Uterus (tissue), 2 donors: ENCODE results near the gene CFAP97D2.

Source experiments
- POLR2A ChIP-seq, 2 donors: fragments of 450-650 bp; IDR thresholded peaks; one replicate each; pipeline ENCODE4 v1.6.1; 2016; ENCODE audit warnings: antibody characterized with exemption in 2 of 2, mild to moderate bottlenecking in 1 of 2, moderate library complexity in 1 of 2
- TF ChIP-seq, protein P1 (sequence below), 4 experiments: fragments of 200-600 bp in 2 of 4; fragments of 450-650 bp in 2 of 4; sonication (generic) in 2 of 4; IDR thresholded peaks; one replicate each; pipeline ENCODE4 v1.5.1; 2016 to 2019; ENCODE audit warnings: antibody characterized with exemption in 4 of 4, mild to moderate bottlenecking in 2 of 4, moderate library complexity in 1 of 4

DNA sequence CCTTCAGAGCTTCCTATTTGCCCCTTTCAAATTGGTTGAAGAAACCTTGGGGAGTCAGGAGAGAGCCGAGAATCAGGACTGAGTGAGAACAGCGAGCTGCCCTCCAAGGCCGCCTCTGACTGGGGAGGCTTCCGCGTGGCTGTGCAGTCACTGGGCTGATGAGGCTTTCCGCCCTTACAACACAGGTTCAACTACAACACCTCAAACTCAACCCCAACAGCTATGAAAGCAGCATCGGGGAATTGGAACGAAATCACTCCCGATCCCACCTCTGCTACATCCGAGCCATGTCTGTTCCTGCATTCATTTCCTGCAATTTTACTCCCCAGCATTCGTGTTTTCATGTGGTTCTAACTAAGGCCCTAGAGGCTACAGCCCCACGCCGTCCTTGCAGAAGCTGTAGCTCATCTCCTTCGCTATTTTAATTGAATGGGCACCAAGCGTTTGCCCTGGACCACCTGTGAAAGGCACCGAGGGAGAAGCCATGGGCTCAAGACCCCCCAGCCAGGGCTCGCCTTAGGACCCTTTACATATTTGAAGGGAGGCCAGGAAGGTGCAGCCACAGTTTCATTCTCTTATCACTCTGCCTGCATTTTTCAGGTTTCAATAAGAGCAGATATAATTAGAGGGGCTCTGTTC, 34.3 kb upstream of the CFAP97D2 start:
- no peak for TF ChIP-seq POLR2A (IDR thresholded peaks at IDR 0.05)
- TF ChIP-seq, protein P1, sequence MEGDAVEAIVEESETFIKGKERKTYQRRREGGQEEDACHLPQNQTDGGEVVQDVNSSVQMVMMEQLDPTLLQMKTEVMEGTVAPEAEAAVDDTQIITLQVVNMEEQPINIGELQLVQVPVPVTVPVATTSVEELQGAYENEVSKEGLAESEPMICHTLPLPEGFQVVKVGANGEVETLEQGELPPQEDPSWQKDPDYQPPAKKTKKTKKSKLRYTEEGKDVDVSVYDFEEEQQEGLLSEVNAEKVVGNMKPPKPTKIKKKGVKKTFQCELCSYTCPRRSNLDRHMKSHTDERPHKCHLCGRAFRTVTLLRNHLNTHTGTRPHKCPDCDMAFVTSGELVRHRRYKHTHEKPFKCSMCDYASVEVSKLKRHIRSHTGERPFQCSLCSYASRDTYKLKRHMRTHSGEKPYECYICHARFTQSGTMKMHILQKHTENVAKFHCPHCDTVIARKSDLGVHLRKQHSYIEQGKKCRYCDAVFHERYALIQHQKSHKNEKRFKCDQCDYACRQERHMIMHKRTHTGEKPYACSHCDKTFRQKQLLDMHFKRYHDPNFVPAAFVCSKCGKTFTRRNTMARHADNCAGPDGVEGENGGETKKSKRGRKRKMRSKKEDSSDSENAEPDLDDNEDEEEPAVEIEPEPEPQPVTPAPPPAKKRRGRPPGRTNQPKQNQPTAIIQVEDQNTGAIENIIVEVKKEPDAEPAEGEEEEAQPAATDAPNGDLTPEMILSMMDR (IDR thresholded peaks at IDR 0.05): no peak
